Hepatocyte (in vitro differentiated cells): Measurements from ENCODE around the gene DEUP1. TPM values are rescaled to one million over a fixed set of nuclear protein-coding genes. Genes with fewer than 3 reads are reported as not detected.

Experiments
- DNase-seq: peaks from one replicate; pipeline ENCODE4 v3.0.0-alpha.2; 2016; ENCODE audit warnings: low spot score
- H2AFZ ChIP-seq: fragments of 200-600 bp; sonication (generic); 2 replicates; pipeline ENCODE4 v1.6.0; 2016; ENCODE audit warnings: antibody characterized with exemption, mild to moderate bottlenecking
- H3K27ac ChIP-seq: fragments of 200-600 bp; sonication (generic); 2 replicates; pipeline ENCODE4 v1.5.1; 2016; ENCODE audit warnings: mild to moderate bottlenecking
- H3K27me3 ChIP-seq: fragments of 200-600 bp; sonication (generic); 2 replicates; pipeline ENCODE4 v1.6.1; 2016
- H3K36me3 ChIP-seq: fragments of 200-600 bp; sonication (generic); replicated peaks from 2 replicates; pipeline ENCODE4 v1.5.1; 2016; ENCODE audit warnings: low read depth; ENCODE audit not compliant: insufficient read depth
- H3K4me1 ChIP-seq: fragments of 200-600 bp; sonication (generic); 2 replicates; pipeline ENCODE4 v1.5.1; 2016; ENCODE audit warnings: mild to moderate bottlenecking, moderate library complexity; ENCODE audit not compliant: insufficient read depth
- H3K4me2 ChIP-seq: fragments of 200-600 bp; sonication (generic); 2 replicates; pipeline ENCODE4 v1.6.0; 2016
- H3K4me3 ChIP-seq: fragments of 200-600 bp; sonication (generic); 2 replicates; pipeline ENCODE4 v1.5.1; 2016; ENCODE audit warnings: mild to moderate bottlenecking
- H3K79me2 ChIP-seq: fragments of 200-600 bp; sonication (generic); 2 replicates; pipeline ENCODE4 v1.6.0; 2017; ENCODE audit warnings: mild to moderate bottlenecking
- H3K9me2 ChIP-seq: fragments of 200-600 bp; sonication (generic); replicated peaks from 2 replicates; pipeline ENCODE4 v1.6.0; 2017; ENCODE audit warnings: mild to moderate bottlenecking; ENCODE audit not compliant: insufficient read depth
- H3K9me3 ChIP-seq: fragments of 200-600 bp; sonication (generic); 2 replicates; pipeline ENCODE4 v1.5.1; 2016; ENCODE audit warnings: low read depth, mild to moderate bottlenecking
- H4K20me1 ChIP-seq: fragments of 200-600 bp; sonication (generic); 2 replicates; pipeline ENCODE4 v1.6.0; 2016; ENCODE audit warnings: mild to moderate bottlenecking; ENCODE audit not compliant: insufficient read depth, poor library complexity, severe bottlenecking
- CTCF ChIP-seq: fragments of 200-600 bp; sonication (generic); IDR thresholded peaks from 2 replicates; pipeline ENCODE4 v1.5.1; 2016; ENCODE audit warnings: antibody characterized with exemption, mild to moderate bottlenecking; ENCODE audit not compliant: poor library complexity
- EZH2 ChIP-seq: fragments of 200-600 bp; sonication (generic); IDR thresholded peaks from 2 replicates; pipeline ENCODE4 v1.6.1; 2016; ENCODE audit warnings: antibody characterized with exemption, mild to moderate bottlenecking, borderline replicate concordance
- EZH2phosphoT487 ChIP-seq: fragments of 200-600 bp; sonication (generic); IDR thresholded peaks from one replicate; pipeline ENCODE4 v1.6.1; 2018; ENCODE audit warnings: antibody characterized with exemption, mild to moderate bottlenecking, low read depth, moderate library complexity; ENCODE audit not compliant: unreplicated experiment, severe bottlenecking
- WGBS: methylation state at CpG from one replicate; pipeline ENCODE4 v1.1.6; 2016; ENCODE audit warnings: low lambda C conversion rate; ENCODE audit errors: missing lambda C conversion rate; 5-methylcytosine and 5-hydroxymethylcytosine counted together
- polyA plus RNA-seq: library from polyadenylated mRNA; unstranded; fragments of >200 nt; fragmentation: Nextera tagmentation; extraction: Ambion mirVana; gene quantifications from 2 replicates; pipeline ENCODE4 v1.2.1, GENCODE V29; 2016
- total RNA-seq: library from RNA; depleted of rRNA; stranded (reverse); fragments of >200 nt; gene quantifications from 2 replicates; pipeline ENCODE4 v1.2.3, GENCODE V29; 2014

DEUP1 gene
- total and polyA plus RNA-seq, 2 experiments from 2014 or later = 0.28 to 0.47 TPM

- H2AFZ ChIP-seq = no peak overlapping the region
- no peaks in the 10 kb centered on the region for H3K4me1 ChIP-seq
- H4K20me1 ChIP-seq = no peaks in the 10 kb centered on the region
- no peaks in the 10 kb centered on the region for H3K9me3 ChIP-seq
- no peak overlapping the region for H3K4me2 ChIP-seq
- TF ChIP-seq CTCF = no peak
- no peak for TF ChIP-seq EZH2phosphoT487
- no peak for TF ChIP-seq EZH2
- no peak for DNase-seq
- WGBS = 91% methylated on average over 3 of the region's 3 CpGs
- no peaks in the 10 kb centered on the region for H3K9me2 ChIP-seq
- H3K36me3 ChIP-seq = no peaks in the 10 kb centered on the region
- no peaks in the 10 kb centered on the region for H3K79me2 ChIP-seq
- H3K27ac ChIP-seq = no peak overlapping the region
- no peak overlapping the region for H3K4me3 ChIP-seq
- no peaks in the 10 kb centered on the region for H3K27me3 ChIP-seq
Measured at GRCh38 chr11:93288079-93288478, 42.5 kb upstream of the DEUP1 start.

GRCh38 chr11:93288767-93289166 lies 41.8 kb upstream of the DEUP1 start:
- Histone ChIP-seq H3K36me3 (no peaks in the 10 kb centered on the region), H3K4me2 (no peak overlapping the region), H4K20me1 (no peaks in the 10 kb centered on the region), H3K27ac (no peak overlapping the region), H3K27me3 (no peaks in the 10 kb centered on the region), H2AFZ (no peak overlapping the region), H3K4me1 (no peaks in the 10 kb centered on the region), H3K9me3 (no peaks in the 10 kb centered on the region), H3K79me2 (no peaks in the 10 kb centered on the region), H3K4me3 (no peak overlapping the region), H3K9me2 (no peaks in the 10 kb centered on the region)
- TF ChIP-seq EZH2phosphoT487 = no peak
- no peak for TF ChIP-seq CTCF
- no peak for TF ChIP-seq EZH2
- WGBS = 97% methylated on average over 2 of the region's 2 CpGs
- no peak for DNase-seq

GRCh38 chr11:93289782-93290463 lies 40.6 kb upstream of the DEUP1 start:
- Histone ChIP-seq H3K27me3 (no peaks in the 10 kb centered on the region), H3K27ac (no peak overlapping the region), H3K4me2 (no peak overlapping the region), H3K9me3 (no peaks in the 10 kb centered on the region), H3K36me3 (no peaks in the 10 kb centered on the region), H3K9me2 (no peaks in the 10 kb centered on the region), H3K4me3 (no peak overlapping the region), H2AFZ (no peak overlapping the region), H4K20me1 (no peaks in the 10 kb centered on the region), H3K4me1 (no peaks in the 10 kb centered on the region), H3K79me2 (no peaks in the 10 kb centered on the region)
- TF ChIP-seq EZH2phosphoT487 (no peak), CTCF (no peak), EZH2 (no peak)
- 44% methylated on average over 5 of the region's 5 CpGs for WGBS
- DNase-seq = no peak
